ENCODE measurements around the gene CDCA7.
"Not testable (repeated sequence)": the region's sequence is repeated elsewhere in the genome, so short reads cannot be mapped to it uniquely, and the experiment has no call there.

Gene CDCA7

DNA sequence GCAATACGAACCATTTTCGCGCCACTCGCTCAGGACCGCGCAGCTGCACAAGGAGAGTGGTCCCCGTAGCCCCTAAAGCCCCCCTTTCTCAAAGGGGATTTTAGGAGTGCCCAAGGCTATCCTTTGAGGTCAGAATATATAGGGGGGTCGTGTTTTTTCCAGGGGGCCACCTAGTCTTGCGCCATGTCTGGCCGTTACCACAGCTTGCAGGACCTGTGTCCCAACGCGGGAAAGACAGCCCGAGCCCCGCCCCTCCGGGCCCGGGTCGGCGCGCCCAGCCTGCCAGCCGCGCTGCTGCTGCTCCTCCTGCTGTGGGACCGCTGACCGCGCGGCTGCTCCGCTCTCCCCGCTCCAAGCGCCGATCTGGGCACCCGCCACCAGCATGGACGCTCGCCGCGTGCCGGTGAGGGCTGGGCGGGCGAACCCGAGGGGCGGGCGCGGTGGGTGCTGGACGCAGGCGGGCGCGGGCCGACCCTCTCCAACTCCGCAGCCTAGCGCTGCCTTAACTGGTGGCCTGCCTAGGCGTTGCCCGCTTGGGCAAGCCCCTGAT, at the start of gene CDCA7:
CDCA7 (plus strand) TSS at position 291 of the 550 bp plus-strand sequence; CDS start at position 383, 92 bp downstream.
- peak within 1 kb of the TSS; percentile 79 for H3K4me3 Mint-ChIP-seq
- no peaks in the 10 kb centered on the region for H3K9me3 Mint-ChIP-seq
- H3K36me3 Mint-ChIP-seq, result no peaks in the 10 kb centered on the region
- peaks cover 62% of the 10 kb centered on the region for H3K27me3 Mint-ChIP-seq
- peak within 1 kb of the TSS; percentile 61 for H3K27ac Mint-ChIP-seq
- peak; percentile 78 for ATAC-seq
- H3K4me1 Mint-ChIP-seq, result peaks cover 12% of the 10 kb centered on the region

DNA sequence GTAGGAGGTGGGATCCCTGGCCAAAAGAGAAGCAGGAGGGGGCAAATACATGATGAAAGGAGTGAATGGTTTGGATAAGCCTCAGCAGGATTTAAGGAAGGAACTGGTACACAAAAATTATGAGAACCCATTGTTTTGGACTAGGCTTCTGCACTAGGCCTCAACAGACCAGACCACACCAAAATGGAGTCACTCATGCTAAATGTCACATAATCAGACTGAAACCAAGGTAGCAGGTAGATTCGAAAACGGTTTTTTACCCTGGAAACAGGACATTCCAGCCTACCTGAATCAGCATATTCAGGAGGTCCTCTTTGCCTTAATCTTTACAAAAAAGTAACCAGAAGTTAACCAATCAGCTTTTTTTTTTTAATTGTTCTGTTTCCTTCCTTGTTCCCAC, 49.4 kb upstream of the CDCA7 start:
- H3K27ac Mint-ChIP-seq, result no peak overlapping the region
- H3K36me3 Mint-ChIP-seq, result no peaks in the 10 kb centered on the region
- H3K27me3 Mint-ChIP-seq, result peaks cover 9% of the 10 kb centered on the region
- H3K4me1 Mint-ChIP-seq, result peaks cover 15% of the 10 kb centered on the region
- no peak for ATAC-seq
- H3K9me3 Mint-ChIP-seq, result peaks cover 8% of the 10 kb centered on the region
- H3K4me3 Mint-ChIP-seq, result no peak overlapping the region

DNA sequence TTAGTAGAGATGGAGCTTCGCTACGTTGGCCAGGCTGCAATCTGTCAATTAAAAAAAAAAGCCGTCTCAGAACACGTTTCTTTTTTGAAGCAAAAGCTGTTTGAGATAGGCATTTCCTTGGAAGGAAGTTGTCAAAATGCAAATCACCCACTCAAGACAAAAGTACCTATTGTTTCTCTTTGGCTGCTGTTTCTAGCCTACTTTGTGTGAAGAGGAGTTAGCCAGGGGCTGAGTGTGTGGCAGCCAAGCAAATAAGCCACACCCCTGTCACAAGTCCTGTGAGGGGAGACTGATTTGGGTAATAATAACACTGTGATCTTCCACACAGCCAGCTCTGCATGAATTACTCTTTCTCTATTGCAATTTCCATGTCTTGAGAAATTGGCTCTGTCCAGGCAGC, 47.4 kb upstream of the CDCA7 start:
- Mint-ChIP-seq H3K36me3 (no peaks in the 10 kb centered on the region), H3K4me3 (peak overlapping the region; percentile 52), H3K27me3 (peaks cover 9% of the 10 kb centered on the region), H3K9me3 (no peaks in the 10 kb centered on the region), H3K27ac (peak overlapping the region; percentile 52), H3K4me1 (peaks cover 15% of the 10 kb centered on the region)
- peak; percentile 81 for ATAC-seq

DNA sequence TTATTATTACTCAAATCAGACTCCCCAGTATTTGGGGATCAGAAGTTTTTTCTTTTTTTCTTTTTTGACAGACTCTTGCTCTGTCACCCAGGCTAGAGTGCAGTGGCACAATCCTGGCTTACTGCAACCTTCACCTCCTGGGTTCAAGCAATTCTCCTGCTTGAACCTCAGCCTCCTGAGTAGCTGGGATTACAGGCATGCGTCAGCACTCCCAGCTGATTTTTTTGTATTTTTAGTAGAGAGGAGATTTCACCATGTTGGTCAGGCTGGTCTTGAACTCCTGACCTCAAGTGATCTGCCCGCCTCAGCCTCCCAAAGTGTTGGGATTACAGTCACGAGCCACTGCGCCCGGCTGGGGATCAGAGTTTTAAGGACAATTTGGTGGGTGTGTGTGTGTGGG, 45.3 kb upstream of the CDCA7 start:
- peaks cover 15% of the 10 kb centered on the region for H3K4me1 Mint-ChIP-seq

DNA sequence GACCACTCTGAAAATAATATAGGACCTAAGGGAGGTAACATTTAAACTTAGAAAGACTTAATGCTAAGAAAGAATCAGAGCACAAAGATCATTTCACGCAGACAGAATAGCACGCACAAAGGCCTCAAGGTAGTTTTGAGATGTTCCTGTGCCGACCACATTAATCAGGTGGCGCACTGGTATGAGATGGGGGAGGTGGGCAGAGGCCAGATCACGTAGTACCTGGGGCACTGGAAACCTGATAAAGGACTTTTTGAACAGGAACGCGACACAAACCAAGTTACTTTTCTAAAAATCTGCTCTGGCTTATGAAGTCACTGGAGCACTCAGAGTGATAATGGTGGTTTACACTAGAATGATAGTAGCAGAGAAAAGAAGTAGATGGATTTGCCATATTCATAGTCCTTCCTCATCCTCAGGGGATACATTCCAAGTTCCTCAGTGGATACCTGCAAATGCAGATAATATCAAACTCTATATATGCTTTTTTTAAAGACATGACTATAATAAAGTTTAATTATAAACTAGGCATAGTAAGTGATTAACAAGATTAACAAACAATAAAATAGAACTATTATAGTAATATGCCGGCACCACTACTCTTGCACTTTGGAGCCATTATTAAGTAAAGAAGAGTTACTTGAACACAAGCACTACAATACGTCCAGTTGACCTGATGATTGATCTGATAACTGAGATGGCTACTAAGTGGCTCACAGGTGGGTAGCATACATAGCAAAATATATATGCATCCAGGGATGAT, 42.6 kb upstream of the CDCA7 start:
- peaks cover 9% of the 10 kb centered on the region for H3K4me1 Mint-ChIP-seq
- H3K4me3 Mint-ChIP-seq, result no peak overlapping the region
- H3K9me3 Mint-ChIP-seq, result no peaks in the 10 kb centered on the region
- no peaks in the 10 kb centered on the region for H3K36me3 Mint-ChIP-seq
- H3K27me3 Mint-ChIP-seq, result peaks cover 9% of the 10 kb centered on the region
- no peak overlapping the region for H3K27ac Mint-ChIP-seq
- no peak for ATAC-seq

More for the DNA sequence above, 45.3 kb upstream of the CDCA7 start:
- not testable (repeated sequence) for ATAC-seq, H3K9me3 Mint-ChIP-seq, H3K27me3 Mint-ChIP-seq, H3K36me3 Mint-ChIP-seq, H3K27ac Mint-ChIP-seq, H3K4me3 Mint-ChIP-seq

DNA sequence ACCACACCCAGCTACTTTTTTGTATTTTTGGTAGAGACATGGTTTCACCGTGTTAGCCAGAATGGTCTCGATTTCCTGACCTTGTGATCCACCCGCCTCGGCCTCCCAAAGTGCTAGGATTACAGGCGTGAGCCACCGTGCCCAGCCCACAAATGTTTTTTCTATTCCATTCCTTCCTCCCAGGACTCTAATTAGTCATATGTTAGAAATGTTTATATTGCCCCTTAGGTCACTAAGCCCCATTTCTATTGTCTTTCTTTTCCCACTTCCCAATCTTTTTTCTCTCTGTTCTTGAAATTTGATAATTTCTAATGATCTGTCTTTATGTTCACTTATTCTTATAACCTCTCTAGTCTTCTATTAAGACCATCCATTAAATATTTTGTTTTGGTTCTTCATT, 31.3 kb upstream of the CDCA7 start:
- no peak overlapping the region for H3K27ac Mint-ChIP-seq

DNA sequence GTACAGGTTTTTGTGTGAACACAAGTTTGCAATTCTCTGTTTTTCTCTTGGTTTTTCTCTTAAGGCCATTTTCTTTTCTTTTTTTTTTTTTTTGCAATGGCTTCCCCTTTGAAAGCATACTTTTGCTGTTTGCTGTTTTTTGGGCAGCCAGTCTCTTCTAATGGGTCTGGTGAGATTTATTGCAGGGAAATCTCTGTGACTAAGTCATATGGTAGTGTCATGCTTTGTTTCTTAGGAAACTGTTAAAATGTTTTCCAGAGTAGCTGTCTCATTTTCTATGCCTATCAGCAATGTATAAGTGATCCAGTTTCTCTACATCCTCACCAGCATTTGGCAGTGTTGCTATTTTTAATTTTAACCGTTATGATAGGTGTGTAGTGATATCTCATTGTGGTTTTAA, 27.9 kb upstream of the CDCA7 start:
- no peak overlapping the region for H3K4me3 Mint-ChIP-seq
- H3K27ac Mint-ChIP-seq, result no peak overlapping the region
- peaks cover 20% of the 10 kb centered on the region for H3K9me3 Mint-ChIP-seq
- peaks cover 11% of the 10 kb centered on the region for H3K36me3 Mint-ChIP-seq
- H3K27me3 Mint-ChIP-seq, result peaks cover 20% of the 10 kb centered on the region
- no peak for ATAC-seq
- no peaks in the 10 kb centered on the region for H3K4me1 Mint-ChIP-seq

More for the DNA sequence above, 31.3 kb upstream of the CDCA7 start:
- Mint-ChIP-seq H3K36me3 (no peaks in the 10 kb centered on the region), H3K4me3 (no peak overlapping the region), H3K9me3 (peaks cover 13% of the 10 kb centered on the region), H3K4me1 (no peaks in the 10 kb centered on the region), H3K27me3 (peaks cover 6% of the 10 kb centered on the region)
- ATAC-seq, result no peak

DNA sequence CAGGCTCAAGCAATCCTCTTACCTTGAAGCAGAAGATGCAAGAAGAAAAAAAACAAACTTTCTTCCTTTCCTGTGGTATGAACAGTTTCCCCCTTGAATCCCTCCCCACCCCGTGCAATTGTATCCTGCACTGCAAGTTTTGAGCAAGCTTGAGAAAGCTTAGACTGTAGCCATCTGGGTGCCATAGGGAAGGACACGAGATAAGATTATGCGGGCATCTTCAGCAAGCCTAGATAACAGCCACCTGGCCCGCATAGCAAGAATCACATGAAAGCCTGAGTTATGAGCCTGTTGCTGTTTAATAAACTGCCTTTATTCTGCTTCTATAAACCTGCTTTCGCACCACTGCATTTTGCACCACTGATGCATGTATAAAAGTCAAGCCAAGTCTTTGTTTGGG, 27.3 kb upstream of the CDCA7 start:
- no peak for ATAC-seq
- Mint-ChIP-seq H3K27me3 (peaks cover 20% of the 10 kb centered on the region), H3K36me3 (peaks cover 14% of the 10 kb centered on the region), H3K9me3 (peaks cover 21% of the 10 kb centered on the region), H3K4me3 (no peak overlapping the region), H3K4me1 (no peaks in the 10 kb centered on the region), H3K27ac (no peak overlapping the region)

DNA sequence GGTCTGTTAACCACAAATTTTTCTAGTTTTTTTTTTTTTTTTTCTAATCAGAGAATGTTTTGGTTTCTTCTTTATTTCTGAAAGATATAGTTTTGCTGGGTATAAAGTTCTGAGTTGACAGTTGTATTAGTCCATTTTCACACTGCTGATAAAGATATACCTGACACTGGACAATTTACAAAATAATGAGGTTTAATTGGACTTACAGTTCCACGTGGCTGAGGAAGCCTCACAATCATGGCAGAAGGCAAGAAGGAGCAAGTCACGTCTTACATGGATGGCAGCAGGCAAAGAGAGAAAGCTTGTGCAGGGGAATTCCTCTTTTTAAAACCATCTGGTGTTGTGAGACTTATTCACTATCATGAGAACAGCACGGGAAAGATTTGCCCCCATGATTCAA, 21.7 kb upstream of the CDCA7 start:
- Mint-ChIP-seq H3K36me3 (peaks cover 21% of the 10 kb centered on the region), H3K27me3 (peaks cover 42% of the 10 kb centered on the region), H3K9me3 (peaks cover 23% of the 10 kb centered on the region)
- not testable (repeated sequence) for H3K27ac Mint-ChIP-seq, H3K4me3 Mint-ChIP-seq, H3K4me1 Mint-ChIP-seq, ATAC-seq

DNA sequence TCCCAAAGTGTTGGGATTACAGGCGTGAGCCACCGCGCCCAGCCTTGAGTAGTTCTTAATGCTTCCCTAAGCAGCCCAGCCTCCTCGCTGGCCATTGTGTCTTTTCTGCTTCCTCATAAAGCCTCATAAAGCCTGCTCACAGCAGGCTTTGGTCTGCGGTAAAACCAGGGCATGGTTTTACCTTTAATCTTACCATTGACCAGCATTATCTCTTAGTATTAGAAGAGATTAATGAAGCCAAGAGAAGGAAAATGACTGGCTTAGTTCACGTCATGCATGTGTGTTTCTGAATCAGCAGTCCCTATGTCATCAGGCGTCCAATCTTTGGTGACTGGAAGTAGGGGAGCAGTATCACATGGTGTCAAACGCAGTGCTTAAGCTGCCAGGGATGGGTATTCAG, 14.9 kb upstream of the CDCA7 start:
- ATAC-seq, result no peak
- no peaks in the 10 kb centered on the region for H3K4me1 Mint-ChIP-seq
- H3K4me3 Mint-ChIP-seq, result no peak overlapping the region
- H3K9me3 Mint-ChIP-seq, result peaks cover 2% of the 10 kb centered on the region
- H3K27me3 Mint-ChIP-seq, result peaks cover 34% of the 10 kb centered on the region
- no peaks in the 10 kb centered on the region for H3K36me3 Mint-ChIP-seq
- no peak overlapping the region for H3K27ac Mint-ChIP-seq

DNA sequence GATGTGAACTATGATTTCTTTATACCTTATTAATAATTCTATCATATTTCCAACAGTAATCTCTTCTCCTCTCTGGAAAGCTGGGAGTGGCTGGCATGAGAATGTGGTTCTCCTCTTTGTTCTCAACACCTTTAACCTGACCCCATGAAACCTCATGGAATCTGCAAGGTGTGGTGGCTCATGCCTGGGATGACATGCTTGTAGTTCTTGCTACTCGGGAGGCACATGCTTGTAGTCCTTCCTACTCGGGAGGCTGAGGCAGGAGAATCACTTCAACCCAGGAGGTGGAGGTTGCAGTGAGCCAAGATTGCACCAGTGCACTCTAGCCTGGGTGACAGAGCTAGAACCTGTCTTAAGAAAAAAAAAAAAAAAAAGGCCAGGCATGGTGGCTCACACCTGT, 10.8 kb upstream of the CDCA7 start:
- Mint-ChIP-seq H3K4me3 (no peak overlapping the region), H3K9me3 (peaks cover 7% of the 10 kb centered on the region), H3K4me1 (no peaks in the 10 kb centered on the region), H3K36me3 (peaks cover 5% of the 10 kb centered on the region), H3K27ac (no peak overlapping the region), H3K27me3 (no peaks in the 10 kb centered on the region)
- ATAC-seq, result no peak

DNA sequence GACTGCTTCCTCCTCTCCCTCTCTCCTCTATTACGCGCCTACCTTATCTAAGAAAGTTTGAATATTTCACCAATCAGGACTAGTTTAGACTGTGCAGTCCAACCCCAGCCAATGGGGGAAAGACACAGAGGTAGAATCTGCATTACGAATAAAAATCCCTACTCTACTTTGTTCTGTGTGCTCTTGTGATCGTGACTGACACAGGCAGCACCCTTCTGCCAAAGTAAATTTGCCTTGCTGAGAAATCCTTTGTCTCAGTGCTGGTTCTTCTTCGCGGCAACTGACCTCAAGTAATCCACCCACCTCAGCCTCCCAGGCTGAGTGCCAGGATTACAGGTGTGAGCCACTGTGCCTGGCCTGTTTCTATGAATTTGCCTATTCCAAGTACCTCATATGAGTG, 8.6 kb upstream of the CDCA7 start:
- Mint-ChIP-seq H3K27me3 (peaks cover 10% of the 10 kb centered on the region), H3K27ac (no peak overlapping the region), H3K4me3 (no peak overlapping the region), H3K4me1 (no peaks in the 10 kb centered on the region), H3K36me3 (peaks cover 5% of the 10 kb centered on the region), H3K9me3 (peaks cover 7% of the 10 kb centered on the region)
- no peak for ATAC-seq

DNA sequence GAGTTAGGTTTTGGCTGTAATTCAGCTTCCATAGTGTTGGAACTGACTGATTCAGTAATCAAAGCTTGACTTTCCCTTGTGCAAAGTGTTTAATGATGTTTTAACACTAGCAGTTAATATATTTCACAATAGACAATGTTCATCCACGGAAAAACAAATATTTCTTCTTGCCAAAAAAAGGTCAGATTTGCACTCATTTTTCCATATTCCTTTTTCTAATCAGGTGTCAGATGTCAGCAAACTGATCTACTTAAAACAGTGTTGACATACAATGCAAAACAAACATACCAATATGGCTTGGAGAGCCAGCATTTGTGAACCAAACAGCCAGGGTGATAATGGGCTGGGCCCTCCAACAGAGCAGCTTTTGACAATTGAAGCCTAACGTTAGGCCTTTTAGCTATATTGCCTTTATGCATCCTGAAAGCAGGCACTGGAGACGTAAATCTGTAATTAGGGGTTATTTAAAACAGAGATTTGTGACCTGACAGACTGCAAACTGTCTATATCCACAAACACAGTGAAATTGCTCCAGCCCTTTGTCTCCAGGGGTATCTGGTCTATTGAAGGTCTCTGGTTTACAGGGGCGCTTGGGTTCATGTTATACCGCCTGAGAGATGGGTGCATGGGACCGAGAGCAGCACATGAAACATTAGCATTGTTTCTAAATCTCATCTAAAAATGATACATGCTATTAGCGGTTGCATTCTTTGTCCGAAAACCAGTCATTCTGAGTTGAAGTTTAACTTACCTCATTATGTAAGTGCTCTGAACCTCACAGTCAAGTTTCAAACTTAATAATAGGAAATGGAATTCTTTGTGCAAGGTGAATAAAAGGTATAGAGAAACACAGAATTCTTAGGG, 7.1 kb upstream of the CDCA7 start:
- peaks cover 7% of the 10 kb centered on the region for H3K9me3 Mint-ChIP-seq
- peaks cover 23% of the 10 kb centered on the region for H3K27me3 Mint-ChIP-seq
- H3K4me1 Mint-ChIP-seq, result no peaks in the 10 kb centered on the region
- ATAC-seq, result no peak
- peaks cover 5% of the 10 kb centered on the region for H3K36me3 Mint-ChIP-seq
- no peak overlapping the region for H3K27ac Mint-ChIP-seq
- H3K4me3 Mint-ChIP-seq, result no peak overlapping the region

DNA sequence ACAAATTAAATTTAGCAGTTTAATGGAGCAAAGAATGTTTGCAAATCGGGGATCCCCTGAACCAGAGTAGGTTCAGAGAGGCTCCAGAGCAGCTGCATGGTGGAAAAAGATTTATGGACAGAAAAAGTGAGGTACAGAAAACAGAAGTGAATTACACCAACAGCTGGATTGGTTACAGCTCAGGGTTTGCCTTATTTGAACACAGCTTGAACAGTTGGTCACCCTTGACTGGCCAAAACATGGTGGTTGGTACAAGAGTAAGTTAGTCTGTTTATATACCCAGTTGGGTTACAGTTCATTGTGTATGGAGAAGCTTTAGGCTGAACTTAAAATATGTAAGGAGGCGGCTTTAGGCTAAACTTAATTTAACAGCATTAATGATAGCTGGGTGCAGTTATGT, 5.4 kb upstream of the CDCA7 start:
- Mint-ChIP-seq H3K4me1 (peaks cover 9% of the 10 kb centered on the region), H3K36me3 (peaks cover 5% of the 10 kb centered on the region), H3K27me3 (peaks cover 39% of the 10 kb centered on the region), H3K9me3 (peaks cover 7% of the 10 kb centered on the region), H3K27ac (no peak overlapping the region), H3K4me3 (no peak overlapping the region)
- ATAC-seq, result no peak

DNA sequence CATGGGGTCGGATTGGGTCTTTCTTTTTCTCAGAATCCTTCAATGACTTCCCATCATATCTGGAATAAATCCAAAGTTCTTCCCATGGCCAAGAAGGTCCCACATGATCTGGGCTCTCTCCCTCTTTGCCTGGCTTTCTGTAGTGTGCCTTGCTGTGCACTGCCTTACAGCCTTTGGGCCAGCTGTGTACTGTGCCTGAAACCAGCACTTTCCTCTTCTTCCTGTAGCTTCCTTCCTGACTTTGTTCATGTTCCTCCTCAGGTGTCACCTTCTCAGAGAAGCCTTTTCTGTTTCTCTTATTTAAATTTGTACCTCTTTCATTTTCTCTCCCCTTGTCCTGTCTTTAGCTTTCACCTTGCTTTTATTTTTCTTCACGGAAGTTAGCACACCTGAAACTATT, 4.3 kb upstream of the CDCA7 start:
- Mint-ChIP-seq H3K36me3 (peaks cover 5% of the 10 kb centered on the region), H3K4me1 (peaks cover 12% of the 10 kb centered on the region), H3K27ac (no peak overlapping the region), H3K4me3 (no peak overlapping the region), H3K9me3 (peaks cover 4% of the 10 kb centered on the region), H3K27me3 (peaks cover 46% of the 10 kb centered on the region)
- no peak for ATAC-seq
